SK-N-SH treated with all-trans-retinoic acid at 6 μM for 48 hours (cell line): ENCODE measurements around the gene P2RX3.

Source experiments
- ATAC-seq: fragments of 200-7000 bp; cut with Tn5 transposase; 3 replicates; pipeline ENCODE4 v1.9.1; 2020; ENCODE audit warnings: mild to moderate bottlenecking, moderate library complexity
- ARNTL ChIP-seq: fragments of 450-650 bp; formaldehyde crosslinking; IDR thresholded peaks from 2 replicates; pipeline ENCODE4 v1.5.0; 2020; ENCODE audit warnings: low read depth, mild to moderate bottlenecking, moderate library complexity, borderline replicate concordance
- CREB5 ChIP-seq: fragments of 250-450 bp; sonication (Bioruptor Pico); IDR thresholded peaks from 2 replicates; pipeline ENCODE4 v1.5.1; 2020; ENCODE audit warnings: low read depth, mild to moderate bottlenecking, moderate library complexity
- CSDC2 ChIP-seq: fragments of 250-450 bp; sonication (Bioruptor Pico); IDR thresholded peaks from 2 replicates; pipeline ENCODE4 v1.5.0; 2020; ENCODE audit warnings: mild to moderate bottlenecking, moderate library complexity
- CSRNP3 ChIP-seq: fragments of 250-450 bp; sonication (Bioruptor Pico); IDR thresholded peaks from 2 replicates; pipeline ENCODE4 v1.5.1; 2021; ENCODE audit warnings: mild to moderate bottlenecking, moderate library complexity
- GLIS3 ChIP-seq: fragments of 250-450 bp; sonication (Bioruptor Pico); IDR thresholded peaks from 2 replicates; pipeline ENCODE4 v1.5.0; 2020; ENCODE audit warnings: mild to moderate bottlenecking, moderate library complexity
- PATZ1 ChIP-seq: fragments of 250-450 bp; sonication (Bioruptor Pico); IDR thresholded peaks from 2 replicates; pipeline ENCODE4 v1.8.0; 2020; ENCODE audit warnings: mild to moderate bottlenecking, moderate library complexity, borderline replicate concordance
- POU6F1 ChIP-seq: fragments of 250-450 bp; sonication (Bioruptor Pico); IDR thresholded peaks from 2 replicates; pipeline ENCODE4 v1.8.0; 2021; ENCODE audit warnings: low read depth, mild to moderate bottlenecking, moderate library complexity, borderline replicate concordance
- RARB ChIP-seq: fragments of 250-450 bp; sonication (Bioruptor Pico); IDR thresholded peaks from 2 replicates; pipeline ENCODE4 v1.8.0; 2021; ENCODE audit warnings: mild to moderate bottlenecking, moderate library complexity
- TOX ChIP-seq: fragments of 250-450 bp; sonication (Bioruptor Pico); IDR thresholded peaks from 2 replicates; pipeline ENCODE4 v1.8.0; 2021; ENCODE audit warnings: mild to moderate bottlenecking, moderate library complexity, borderline replicate concordance
- ZC3H10 ChIP-seq: fragments of 250-450 bp; sonication (Bioruptor Pico); IDR thresholded peaks from 2 replicates; pipeline ENCODE4 v1.5.1; 2021; ENCODE audit warnings: mild to moderate bottlenecking, moderate library complexity
- ZFP3 ChIP-seq: fragments of 250-450 bp; sonication (Bioruptor Pico); IDR thresholded peaks from 2 replicates; pipeline ENCODE4 v1.5.0; 2020; ENCODE audit warnings: mild to moderate bottlenecking, moderate library complexity
- ZFP30 ChIP-seq: fragments of 450-650 bp; formaldehyde crosslinking; IDR thresholded peaks from 2 replicates; pipeline ENCODE4 v1.5.0; 2022; ENCODE audit warnings: mild to moderate bottlenecking, moderate library complexity
- ZNF565 ChIP-seq: fragments of 450-650 bp; formaldehyde crosslinking; conservative IDR thresholded peaks from 2 replicates; pipeline ENCODE4 v1.5.0; 2020; ENCODE audit warnings: low read depth, mild to moderate bottlenecking, moderate library complexity
- ZNF70 ChIP-seq: fragments of 450-650 bp; formaldehyde crosslinking; IDR thresholded peaks from 2 replicates; pipeline ENCODE4 v1.5.0; 2020; ENCODE audit warnings: mild to moderate bottlenecking, moderate library complexity
- ZNF8 ChIP-seq: fragments of 450-650 bp; formaldehyde crosslinking; IDR thresholded peaks from 2 replicates; pipeline ENCODE4 v1.5.0; 2020; ENCODE audit warnings: mild to moderate bottlenecking, moderate library complexity

Gene P2RX3

GRCh38 chr11:57416436-57416835 is 78.3 kb downstream of the P2RX3 start (continued):
- no peak for TF ChIP-seq CREB5 (CRISPR knock-in tag)

- no peak for TF ChIP-seq ZFP3 (CRISPR knock-in tag)
- no peak for TF ChIP-seq TOX (CRISPR knock-in tag)
- TF ChIP-seq POU6F1 (CRISPR knock-in tag) = no peak
- TF ChIP-seq ZNF565 = no peak
- no peak for ATAC-seq
These were observed 78.9 kb downstream of the P2RX3 start for GRCh38 chr11:57417056-57417455.

GRCh38 chr11:57418131-57418530 is 80.0 kb downstream of the P2RX3 start:
- TF ChIP-seq CSDC2 (CRISPR knock-in tag) (no peak), ZNF70 (CRISPR knock-in tag) (no peak), PATZ1 (CRISPR knock-in tag) (no peak), RARB (CRISPR knock-in tag) (no peak), TOX (CRISPR knock-in tag) (no peak), ARNTL (CRISPR knock-in tag) (no peak), ZC3H10 (CRISPR knock-in tag) (no peak), ZFP30 (no peak), ZFP3 (CRISPR knock-in tag) (no peak), CSRNP3 (CRISPR knock-in tag) (no peak)
- ATAC-seq = no peak

GRCh38 chr11:57419146-57419545 is 81.0 kb downstream of the P2RX3 start:
- TF ChIP-seq ARNTL (CRISPR knock-in tag) (no peak), TOX (CRISPR knock-in tag) (no peak)
- ATAC-seq = no peak

GRCh38 chr11:57421066-57421465 is 82.9 kb downstream of the P2RX3 start:
- no peak for ATAC-seq

More at GRCh38 chr11:57421066-57421465, 82.9 kb downstream of the P2RX3 start:
- TF ChIP-seq RARB (CRISPR knock-in tag) = no peak
- no peak for TF ChIP-seq ZNF8 (CRISPR knock-in tag)
- no peak for TF ChIP-seq PATZ1 (CRISPR knock-in tag)
- TF ChIP-seq GLIS3 (CRISPR knock-in tag) = no peak
- TF ChIP-seq TOX (CRISPR knock-in tag) = no peak
- TF ChIP-seq CSDC2 (CRISPR knock-in tag) = no peak
